BLaER1 treated with 17β-estradiol and CSF1 and Interleukin-3, amounts not matched to agents 10 nM and 100 nM (cell line): ENCODE results near the gene RIN2.

Source experiments
- H3K27ac ChIP-seq, 11 experiments: shearing (Covaris generic); formaldehyde crosslinking; 2 replicates each; pipeline ENCODE4 v1.8.1; 2022
- H3K27me3 ChIP-seq, 11 experiments: shearing (Covaris generic); formaldehyde crosslinking; 2 replicates each; pipeline ENCODE4 v1.8.1; 2022
- H3K36me3 ChIP-seq, 11 experiments: shearing (Covaris generic); formaldehyde crosslinking; 2 replicates each; pipeline ENCODE4 v1.8.1; 2022
- H3K4me1 ChIP-seq, 10 experiments: shearing (Covaris generic); formaldehyde crosslinking; 2 replicates each; pipeline ENCODE4 v1.8.1; 2022
- H3K4me2 ChIP-seq, 11 experiments: shearing (Covaris generic); formaldehyde crosslinking; 2 replicates each; pipeline ENCODE4 v1.8.1; 2022
- H3K4me3 ChIP-seq, 10 experiments: shearing (Covaris generic); formaldehyde crosslinking; 2 replicates each; pipeline ENCODE4 v1.8.1; 2022
- H3K9ac ChIP-seq, 11 experiments: shearing (Covaris generic); formaldehyde crosslinking; 2 replicates each; pipeline ENCODE4 v1.8.1; 2022
- H3K9me3 ChIP-seq, 11 experiments: shearing (Covaris generic); formaldehyde crosslinking; replicated peaks in 1 of 11; 2 replicates each; pipeline ENCODE4 v1.8.1; 2022
- H4K20me1 ChIP-seq, 11 experiments: shearing (Covaris generic); formaldehyde crosslinking; 2 replicates each; pipeline ENCODE4 v1.8.1; 2022
- Cebpa-rat ChIP-seq, 11 experiments: shearing (Covaris generic); IDR thresholded peaks; 2 replicates each; pipeline ENCODE4 v1.8.1; 2022

RIN2 gene

DNA sequence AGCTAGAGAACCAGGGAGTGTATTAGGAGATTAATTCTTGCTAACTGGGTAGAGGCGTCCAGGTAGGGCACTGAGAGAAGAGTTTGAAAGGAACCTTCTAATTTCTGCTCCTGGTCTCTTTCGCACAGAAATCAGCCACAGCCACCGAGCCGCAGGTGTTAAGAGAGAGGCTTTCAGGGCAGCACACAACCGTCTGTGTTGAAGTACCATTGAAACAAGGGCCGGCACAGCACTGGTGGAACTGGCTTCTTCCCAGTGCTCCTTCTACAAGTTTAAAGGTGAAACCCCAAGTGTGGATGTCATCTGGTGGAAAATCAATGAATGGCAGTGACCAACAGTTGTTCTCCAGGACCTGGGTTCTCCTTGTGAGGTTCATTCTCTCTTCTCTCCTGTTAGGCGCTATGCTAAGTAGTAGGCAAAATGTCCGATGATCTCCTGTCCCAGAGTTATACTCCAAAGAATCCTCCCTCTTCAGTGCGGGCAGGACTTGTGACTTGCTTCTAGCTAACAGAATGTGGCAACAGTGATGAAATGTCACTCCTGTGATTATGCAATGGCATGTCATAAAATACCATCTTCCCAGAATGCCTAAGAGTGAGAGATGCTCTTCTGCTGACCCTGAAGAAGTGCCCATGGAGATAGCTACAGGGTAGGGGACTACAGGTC lies 15.0 kb upstream of the RIN2 start:
- H3K9ac ChIP-seq = no peak overlapping the region
- no peak overlapping the region for H3K4me3 ChIP-seq
- peak overlapping the region in 5 of 11 experiments; percentile 5 to 46 (median 30); a peak in 5 of 22 replicates for H3K27ac ChIP-seq
- H3K36me3 ChIP-seq = no peaks in the 10 kb centered on the region
- H3K9me3 ChIP-seq = peaks cover 14 to 19% (median 16%) of the 10 kb centered on the region in 11 experiments
- no peaks in the 10 kb centered on the region for H3K27me3 ChIP-seq
- H3K4me1 ChIP-seq = peaks cover 8 to 30% (median 20%) of the 10 kb centered on the region in 10 experiments
- no peaks in the 10 kb centered on the region for H4K20me1 ChIP-seq
- H3K4me2 ChIP-seq = peak overlapping the region; percentile 15 to 71 (median 58); a peak in 20 of 22 replicates
- TF ChIP-seq Cebpa-rat (IDR thresholded peaks at IDR 0.05) = peak in 2 of 11 experiments; percentile 40 to 72; a peak in 2 of 22 replicates

DNA sequence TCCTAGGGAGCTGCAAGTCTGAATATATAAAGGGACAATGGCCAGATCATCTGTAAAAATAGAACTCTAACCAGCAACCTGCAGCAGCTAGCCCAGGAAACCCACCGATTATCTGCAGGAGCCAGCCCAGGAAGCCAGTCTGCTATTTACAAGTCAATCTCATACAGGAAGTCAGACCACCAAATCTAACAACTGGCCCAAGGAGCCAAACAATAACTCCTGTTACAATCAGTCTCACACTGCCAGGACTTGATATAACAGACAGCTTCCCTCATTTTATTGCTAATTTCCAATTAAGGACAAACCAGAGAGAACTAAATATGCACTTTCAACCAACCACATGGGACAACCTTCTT lies 14.4 kb upstream of the RIN2 start:
- Histone ChIP-seq H3K4me2 (peak overlapping the region; percentile 15 to 71 (median 58); a peak in 20 of 22 replicates), H3K27me3 (no peaks in the 10 kb centered on the region)

DNA sequence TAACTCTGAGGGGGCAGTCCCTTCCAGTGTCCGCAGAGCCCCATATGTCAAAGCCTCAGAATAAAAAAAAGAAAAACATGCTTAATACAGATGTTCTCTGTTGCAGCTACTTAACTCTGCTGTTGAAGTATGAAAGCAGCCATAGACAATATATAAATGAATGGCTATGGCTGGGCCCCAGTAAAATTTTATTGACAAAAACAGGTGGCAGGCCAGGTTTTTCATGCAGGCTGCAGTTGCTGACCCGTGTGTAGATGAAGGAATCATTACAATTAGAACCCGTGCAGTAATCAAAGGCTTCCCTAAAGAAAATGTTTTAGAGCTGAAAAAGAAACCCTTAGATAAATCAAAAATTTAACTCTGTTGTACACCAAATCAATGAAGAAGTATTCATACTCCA lies 13.0 kb upstream of the RIN2 start:
- Histone ChIP-seq H4K20me1 (no peaks in the 10 kb centered on the region), H3K4me3 (no peak overlapping the region), H3K27ac (no peak overlapping the region), H3K4me1 (peaks cover 10 to 18% (median 12%) of the 10 kb centered on the region in 10 experiments), H3K9me3 (peaks cover 14 to 19% (median 16%) of the 10 kb centered on the region in 11 experiments), H3K27me3 (no peaks in the 10 kb centered on the region), H3K36me3 (no peaks in the 10 kb centered on the region), H3K4me2 (no peak overlapping the region), H3K9ac (no peak overlapping the region)
- TF ChIP-seq Cebpa-rat (IDR thresholded peaks at IDR 0.05) = no peak

More for the DNA sequence above, 14.4 kb upstream of the RIN2 start:
- peak overlapping the region in 6 of 11 experiments; percentile 5 to 30 (median 12); a peak in 4 of 22 replicates for H3K27ac ChIP-seq
- H3K4me3 ChIP-seq = no peak overlapping the region
- TF ChIP-seq Cebpa-rat (IDR thresholded peaks at IDR 0.05) = no peak
- no peaks in the 10 kb centered on the region for H4K20me1 ChIP-seq
- H3K9ac ChIP-seq = no peak overlapping the region
- H3K9me3 ChIP-seq = peaks cover 14 to 19% (median 16%) of the 10 kb centered on the region in 11 experiments
- no peaks in the 10 kb centered on the region for H3K36me3 ChIP-seq
- peaks cover 8 to 29% (median 20%) of the 10 kb centered on the region in 10 experiments for H3K4me1 ChIP-seq

DNA sequence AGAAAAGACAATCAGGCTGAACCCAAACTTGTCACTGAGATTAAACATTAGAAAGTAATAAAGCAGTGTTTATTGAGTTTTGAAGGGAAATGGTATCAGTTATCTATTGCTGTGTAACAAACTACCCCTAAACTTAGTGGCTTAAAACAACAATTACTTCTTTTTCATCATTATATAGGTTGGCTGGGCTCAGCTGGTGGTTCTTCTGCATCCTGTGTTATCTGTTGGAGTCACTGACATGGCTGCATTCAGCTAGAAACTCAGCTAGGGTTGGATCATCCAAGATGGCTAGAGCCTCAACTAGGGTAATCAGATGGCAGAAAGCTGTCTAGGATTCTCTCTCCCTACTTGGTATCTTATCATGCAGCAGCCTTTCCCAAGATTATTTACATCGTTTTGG lies 12.5 kb upstream of the RIN2 start:
- Histone ChIP-seq H3K9me3 (peaks cover 14 to 19% (median 16%) of the 10 kb centered on the region in 11 experiments), H3K27ac (no peak overlapping the region), H3K36me3 (no peaks in the 10 kb centered on the region), H3K4me2 (no peak overlapping the region), H3K27me3 (no peaks in the 10 kb centered on the region), H4K20me1 (no peaks in the 10 kb centered on the region), H3K4me3 (no peak overlapping the region), H3K4me1 (peaks cover 12 to 23% (median 16%) of the 10 kb centered on the region in 10 experiments), H3K9ac (no peak overlapping the region)
- no peak for TF ChIP-seq Cebpa-rat (IDR thresholded peaks at IDR 0.05)

DNA sequence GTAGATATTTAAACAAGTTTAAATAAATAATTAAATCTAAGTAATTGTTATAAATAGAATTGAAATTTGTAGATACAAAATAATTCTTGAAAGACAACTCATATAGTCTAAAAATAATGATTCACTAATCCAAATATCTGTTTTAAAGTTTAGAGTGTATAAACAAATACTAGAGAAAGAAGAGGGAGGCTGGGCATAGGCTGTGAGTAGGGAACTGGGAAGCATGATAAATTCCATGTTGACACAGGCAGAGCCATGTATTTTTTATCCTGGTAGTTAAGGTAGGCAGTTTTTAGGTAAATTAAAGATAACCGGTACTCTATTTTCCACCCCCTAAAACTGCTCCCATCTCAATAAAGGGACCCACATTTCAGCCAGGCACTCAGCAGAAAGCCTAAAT lies 11.7 kb upstream of the RIN2 start:
- peaks cover 21 to 31% (median 24%) of the 10 kb centered on the region in 10 experiments for H3K4me1 ChIP-seq
- H4K20me1 ChIP-seq = no peaks in the 10 kb centered on the region
- no peaks in the 10 kb centered on the region for H3K27me3 ChIP-seq
- peaks cover 14 to 19% (median 16%) of the 10 kb centered on the region in 11 experiments for H3K9me3 ChIP-seq
- TF ChIP-seq Cebpa-rat (IDR thresholded peaks at IDR 0.05) = no peak
- H3K36me3 ChIP-seq = no peaks in the 10 kb centered on the region
- H3K9ac ChIP-seq = no peak overlapping the region
- no peak overlapping the region for H3K27ac ChIP-seq
- H3K4me2 ChIP-seq = no peak overlapping the region
- no peak overlapping the region for H3K4me3 ChIP-seq

DNA sequence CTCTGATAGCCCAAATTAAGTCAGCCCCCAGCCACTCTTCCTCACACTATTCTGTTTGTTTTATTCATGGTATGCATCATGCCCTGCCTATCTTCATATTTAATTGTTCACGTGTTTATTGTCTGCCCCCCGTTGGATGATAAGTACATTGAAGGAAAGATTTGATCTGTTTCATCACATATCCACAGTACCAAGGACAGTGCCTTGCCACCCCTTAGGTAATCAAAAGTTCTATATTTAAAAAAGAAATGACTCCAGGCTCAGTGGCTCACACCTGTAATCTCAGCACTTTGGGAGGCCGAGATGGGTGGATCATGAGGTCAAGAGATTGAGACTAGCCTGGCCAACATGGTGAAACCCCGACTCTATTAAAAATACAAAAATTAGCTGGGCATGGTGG lies 10.2 kb upstream of the RIN2 start:
- H3K27ac ChIP-seq = no peak overlapping the region
- no peak overlapping the region for H3K4me2 ChIP-seq
- no peak overlapping the region for H3K4me3 ChIP-seq
- H4K20me1 ChIP-seq = no peaks in the 10 kb centered on the region
- H3K27me3 ChIP-seq = no peaks in the 10 kb centered on the region
- H3K9ac ChIP-seq = no peak overlapping the region
- peaks cover 14 to 19% (median 16%) of the 10 kb centered on the region in 11 experiments for H3K9me3 ChIP-seq
- no peak for TF ChIP-seq Cebpa-rat (IDR thresholded peaks at IDR 0.05)
- no peaks in the 10 kb centered on the region for H3K36me3 ChIP-seq
- H3K4me1 ChIP-seq = peaks cover 23 to 33% (median 27%) of the 10 kb centered on the region in 10 experiments

DNA sequence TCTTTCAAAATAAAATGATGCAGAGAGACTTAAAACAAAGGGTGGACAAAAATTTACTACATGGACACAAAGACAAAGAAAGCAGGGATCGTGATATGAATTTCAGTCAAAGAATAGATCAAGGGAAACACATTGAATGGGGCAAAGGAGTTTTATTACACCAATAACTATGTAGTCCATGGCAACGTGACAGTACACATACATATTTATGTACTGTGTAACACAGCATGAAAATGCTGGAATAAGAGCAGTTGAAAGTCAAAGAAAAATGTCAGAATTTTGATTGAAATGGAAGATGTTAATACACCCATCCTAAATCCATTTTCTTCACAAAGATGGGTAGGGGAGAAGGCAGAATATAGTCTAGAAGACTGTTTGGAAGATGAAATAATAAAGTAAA lies 9.4 kb upstream of the RIN2 start:
- no peak overlapping the region for H3K4me3 ChIP-seq
- no peaks in the 10 kb centered on the region for H4K20me1 ChIP-seq
- no peak overlapping the region for H3K27ac ChIP-seq
- no peak for TF ChIP-seq Cebpa-rat (IDR thresholded peaks at IDR 0.05)
- H3K36me3 ChIP-seq = no peaks in the 10 kb centered on the region
- no peak overlapping the region for H3K4me2 ChIP-seq
- no peak overlapping the region for H3K9ac ChIP-seq
- H3K9me3 ChIP-seq = peaks cover 14 to 19% (median 16%) of the 10 kb centered on the region in 11 experiments
- H3K27me3 ChIP-seq = no peaks in the 10 kb centered on the region
- peaks cover 15 to 25% (median 19%) of the 10 kb centered on the region in 10 experiments for H3K4me1 ChIP-seq

DNA sequence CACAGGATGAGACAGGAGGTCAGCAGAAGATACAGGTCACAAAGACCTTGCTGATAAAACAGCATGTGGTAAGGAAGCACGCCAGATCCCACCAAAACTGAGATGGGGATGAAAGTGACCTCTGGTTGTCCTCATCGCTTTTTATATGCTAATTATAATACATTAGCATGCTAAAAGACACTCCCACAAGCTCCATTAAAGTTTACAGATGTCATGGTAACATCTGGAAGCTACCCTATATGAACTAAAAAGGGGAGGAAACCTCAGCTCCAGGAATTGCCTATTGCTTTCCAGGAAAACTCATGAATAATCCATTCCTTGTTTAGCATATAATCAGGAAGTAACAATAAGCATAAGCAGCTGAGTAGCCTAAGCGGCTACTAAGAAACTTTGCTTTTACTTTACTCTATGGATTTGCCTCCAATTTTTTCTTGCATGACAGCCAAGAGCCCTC lies 8.4 kb upstream of the RIN2 start:
- Histone ChIP-seq H3K9me3 (peaks cover 12 to 15% (median 14%) of the 10 kb centered on the region in 11 experiments), H3K27ac (no peak overlapping the region), H4K20me1 (no peaks in the 10 kb centered on the region), H3K36me3 (no peaks in the 10 kb centered on the region), H3K27me3 (no peaks in the 10 kb centered on the region), H3K4me2 (peak overlapping the region in 1 of 11 experiments; percentile 91; a peak in 1 of 22 replicates), H3K4me3 (no peak overlapping the region), H3K9ac (no peak overlapping the region), H3K4me1 (peaks cover 12 to 22% (median 15%) of the 10 kb centered on the region in 10 experiments)
- no peak for TF ChIP-seq Cebpa-rat (IDR thresholded peaks at IDR 0.05)

DNA sequence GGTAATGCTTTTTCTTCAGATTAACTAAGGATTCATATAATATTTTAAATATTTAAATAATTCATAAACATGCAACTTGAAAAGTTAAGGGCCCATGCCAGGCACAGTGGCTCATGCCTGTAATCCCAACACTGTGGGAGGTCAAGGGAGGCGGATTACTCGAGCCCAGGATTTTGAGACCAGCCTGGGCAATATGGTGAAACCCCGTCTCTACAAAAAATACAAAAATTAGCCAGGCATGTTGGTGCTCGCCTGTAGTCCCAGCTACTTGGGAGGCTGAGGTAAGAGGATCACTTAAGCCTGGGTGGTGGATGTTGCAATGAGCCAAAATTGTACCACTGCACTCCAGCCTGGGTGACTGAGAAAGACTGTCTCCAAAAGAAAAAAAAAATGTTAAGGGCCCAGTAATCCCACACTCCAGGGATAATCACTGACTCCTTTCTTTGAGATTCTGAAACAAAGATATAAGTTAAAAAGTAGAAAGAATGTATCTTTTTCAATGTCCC lies 7.9 kb upstream of the RIN2 start:
- TF ChIP-seq Cebpa-rat (IDR thresholded peaks at IDR 0.05) = no peak
- Histone ChIP-seq H3K27me3 (no peaks in the 10 kb centered on the region), H3K9me3 (peaks cover 7 to 10% (median 9%) of the 10 kb centered on the region in 11 experiments), H3K4me1 (peaks cover 12 to 22% (median 15%) of the 10 kb centered on the region in 10 experiments), H3K4me2 (peak overlapping the region in 10 of 11 experiments; percentile 21 to 91 (median 50); a peak in 14 of 22 replicates), H3K36me3 (no peaks in the 10 kb centered on the region), H4K20me1 (no peaks in the 10 kb centered on the region), H3K4me3 (no peak overlapping the region), H3K27ac (no peak overlapping the region), H3K9ac (no peak overlapping the region)
